Measurements from ENCODE around the gene UVRAG.

The UVRAG gene

DNA sequence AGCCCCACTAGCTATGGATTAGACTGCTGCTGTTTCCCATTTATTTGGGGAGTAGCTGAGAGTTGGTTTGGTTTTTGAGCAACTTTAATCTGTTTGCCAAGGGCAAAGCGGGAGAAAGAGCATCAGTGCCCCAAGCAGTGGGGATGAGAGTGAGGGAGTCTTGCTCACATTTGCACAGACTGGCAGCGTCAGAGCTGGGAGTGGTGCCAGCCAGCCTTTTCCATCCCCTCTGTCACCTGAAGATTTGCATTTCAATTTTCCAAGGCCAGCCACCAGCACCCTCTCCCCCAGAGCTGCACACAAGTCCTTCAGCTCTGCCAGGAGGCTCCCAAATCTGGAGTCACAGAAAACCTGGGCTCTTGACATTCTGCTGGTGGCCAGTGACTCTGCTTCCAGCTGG lies 21.0 kb upstream of the UVRAG start:
- Mint-ChIP-seq H3K36me3 (ENCODE audit: low read depth) (no peaks in the 10 kb centered on the region), H3K4me3 (no peak overlapping the region), H3K27me3 (no peaks in the 10 kb centered on the region), H3K27ac (no peak overlapping the region), H3K4me1 (ENCODE audit: low read depth) (no peaks in the 10 kb centered on the region), H3K9me3 (no peaks in the 10 kb centered on the region)

DNA sequence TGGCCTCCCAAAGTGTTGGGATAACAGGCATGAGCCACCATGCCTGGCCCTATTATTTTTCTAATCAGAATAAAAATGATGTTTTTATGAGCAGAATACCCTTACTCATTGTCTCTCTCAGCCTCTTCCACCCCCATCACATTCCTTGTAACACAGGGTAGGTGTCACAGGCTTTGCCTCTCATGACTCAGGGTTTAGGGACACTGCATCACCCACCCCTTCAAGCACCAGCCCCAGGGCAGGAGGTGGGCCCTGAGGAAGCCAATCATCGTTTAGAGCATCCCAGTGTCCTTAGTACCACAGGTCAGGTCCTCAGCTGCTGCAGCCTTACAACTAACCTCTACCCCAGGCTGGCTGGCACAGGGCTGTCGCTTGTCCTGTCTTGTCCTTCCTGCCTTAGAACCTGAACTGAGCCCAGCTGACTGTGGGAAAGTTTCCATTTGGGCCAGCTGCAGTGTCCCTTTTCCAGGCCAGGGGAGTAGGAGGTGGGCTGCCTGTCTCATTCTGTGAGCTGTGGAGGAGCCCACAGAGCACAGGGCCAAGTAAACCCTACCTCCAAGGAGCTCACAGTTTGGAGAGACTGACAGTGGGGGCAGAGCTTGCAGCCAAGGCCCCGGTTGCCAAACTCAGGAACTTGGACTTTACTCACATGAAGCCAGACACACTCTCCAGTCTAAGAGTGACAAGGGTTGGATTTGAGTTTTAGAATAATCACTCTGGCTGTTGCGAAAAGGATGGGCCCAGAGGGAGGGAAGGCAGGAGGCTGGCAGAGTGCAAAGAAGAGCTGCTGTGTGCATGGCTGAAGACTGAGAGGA lies 19.5 kb upstream of the UVRAG start:
- Mint-ChIP-seq H3K4me1 (ENCODE audit: low read depth) (no peaks in the 10 kb centered on the region), H3K27ac (no peak overlapping the region), H3K9me3 (no peaks in the 10 kb centered on the region), H3K36me3 (ENCODE audit: low read depth) (no peaks in the 10 kb centered on the region), H3K27me3 (no peaks in the 10 kb centered on the region), H3K4me3 (no peak overlapping the region)

DNA sequence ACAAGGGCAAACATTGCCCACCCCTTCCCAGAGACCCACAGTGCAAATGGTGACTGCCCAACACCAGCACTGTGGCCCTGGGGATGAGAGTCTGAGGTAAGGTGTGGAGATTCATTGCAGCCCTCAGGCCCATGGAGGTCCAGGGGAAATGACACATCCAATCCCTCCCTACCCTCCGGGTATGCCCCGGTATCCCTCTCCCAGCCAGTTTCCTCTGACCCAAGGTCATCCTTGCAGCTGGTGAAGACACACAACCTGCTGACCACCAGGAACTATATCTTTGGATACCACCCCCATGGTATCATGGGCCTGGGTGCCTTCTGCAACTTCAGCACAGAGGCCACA lies 18.9 kb upstream of the UVRAG start:
- H3K9me3 Mint-ChIP-seq: no peaks in the 10 kb centered on the region
- no peaks in the 10 kb centered on the region for H3K27me3 Mint-ChIP-seq
- no peaks in the 10 kb centered on the region for H3K36me3 Mint-ChIP-seq (ENCODE audit: low read depth)
- no peak overlapping the region for H3K27ac Mint-ChIP-seq
- no peak overlapping the region for H3K4me3 Mint-ChIP-seq
- no peaks in the 10 kb centered on the region for H3K4me1 Mint-ChIP-seq (ENCODE audit: low read depth)

DNA sequence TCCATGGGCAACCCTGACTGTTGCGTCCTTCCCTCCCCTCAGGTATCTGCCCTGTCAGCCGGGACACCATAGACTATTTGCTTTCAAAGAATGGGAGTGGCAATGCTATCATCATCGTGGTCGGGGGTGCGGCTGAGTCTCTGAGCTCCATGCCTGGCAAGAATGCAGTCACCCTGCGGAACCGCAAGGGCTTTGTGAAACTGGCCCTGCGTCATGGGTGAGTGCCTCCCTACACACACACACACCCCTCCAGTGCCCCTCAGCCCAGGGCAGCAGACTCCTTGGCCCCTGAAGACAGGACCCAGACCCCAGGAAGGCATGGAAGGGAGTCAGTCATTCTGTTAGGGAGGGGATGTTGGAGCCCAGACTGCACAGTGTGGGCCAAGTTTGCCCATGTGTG lies 17.9 kb upstream of the UVRAG start:
- Mint-ChIP-seq H3K4me3 (no peak overlapping the region), H3K9me3 (no peaks in the 10 kb centered on the region), H3K36me3 (ENCODE audit: low read depth) (no peaks in the 10 kb centered on the region), H3K27me3 (no peaks in the 10 kb centered on the region), H3K4me1 (ENCODE audit: low read depth) (peaks cover 4% of the 10 kb centered on the region), H3K27ac (no peak overlapping the region)

DNA sequence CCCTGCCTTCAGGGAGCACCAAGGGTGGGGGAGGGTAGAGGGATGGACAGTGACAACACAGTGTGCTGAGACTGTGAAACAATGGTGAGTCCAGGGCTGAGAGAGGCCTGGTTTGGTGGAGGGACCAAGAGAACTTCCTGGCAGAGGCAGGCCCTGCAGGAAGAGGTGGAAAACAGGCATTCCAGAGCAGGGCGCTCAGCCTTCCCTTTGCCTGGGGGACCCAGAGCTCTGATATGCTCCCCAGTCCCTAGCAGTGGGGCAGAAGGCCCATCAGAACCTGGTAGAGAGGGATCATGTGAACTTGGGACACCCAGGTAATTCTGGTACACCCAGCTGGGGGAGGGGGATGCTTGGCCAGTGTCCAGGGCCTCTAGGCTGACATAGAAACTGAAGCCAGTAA lies 17.2 kb upstream of the UVRAG start:
- Mint-ChIP-seq H3K27ac (no peak overlapping the region), H3K27me3 (no peaks in the 10 kb centered on the region), H3K4me1 (ENCODE audit: low read depth) (peaks cover 4% of the 10 kb centered on the region), H3K9me3 (no peaks in the 10 kb centered on the region), H3K36me3 (ENCODE audit: low read depth) (no peaks in the 10 kb centered on the region), H3K4me3 (no peak overlapping the region)

DNA sequence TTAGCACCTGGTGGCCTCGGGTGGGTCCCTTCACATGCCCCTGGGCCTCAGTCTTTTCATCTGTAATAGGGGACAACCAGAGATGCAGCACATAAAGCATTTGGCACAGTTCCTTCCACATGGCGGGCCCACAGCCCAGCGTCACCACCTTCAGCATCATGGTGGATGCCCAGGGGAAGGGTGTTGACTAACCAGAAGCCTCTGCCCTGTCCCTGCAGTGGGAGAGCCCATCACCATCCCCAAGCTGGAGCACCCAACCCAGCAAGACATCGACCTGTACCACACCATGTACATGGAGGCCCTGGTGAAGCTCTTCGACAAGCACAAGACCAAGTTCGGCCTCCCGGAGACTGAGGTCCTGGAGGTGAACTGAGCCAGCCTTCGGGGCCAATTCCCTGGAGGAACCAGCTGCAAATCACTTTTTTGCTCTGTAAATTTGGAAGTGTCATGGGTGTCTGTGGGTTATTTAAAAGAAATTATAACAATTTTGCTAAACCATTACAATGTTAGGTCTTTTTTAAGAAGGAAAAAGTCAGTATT lies 14.8 kb upstream of the UVRAG start:
- Mint-ChIP-seq H3K36me3 (ENCODE audit: low read depth) (no peaks in the 10 kb centered on the region), H3K4me1 (ENCODE audit: low read depth) (peaks cover 4% of the 10 kb centered on the region), H3K4me3 (no peak overlapping the region), H3K27me3 (no peaks in the 10 kb centered on the region), H3K9me3 (no peaks in the 10 kb centered on the region), H3K27ac (no peak overlapping the region)

DNA sequence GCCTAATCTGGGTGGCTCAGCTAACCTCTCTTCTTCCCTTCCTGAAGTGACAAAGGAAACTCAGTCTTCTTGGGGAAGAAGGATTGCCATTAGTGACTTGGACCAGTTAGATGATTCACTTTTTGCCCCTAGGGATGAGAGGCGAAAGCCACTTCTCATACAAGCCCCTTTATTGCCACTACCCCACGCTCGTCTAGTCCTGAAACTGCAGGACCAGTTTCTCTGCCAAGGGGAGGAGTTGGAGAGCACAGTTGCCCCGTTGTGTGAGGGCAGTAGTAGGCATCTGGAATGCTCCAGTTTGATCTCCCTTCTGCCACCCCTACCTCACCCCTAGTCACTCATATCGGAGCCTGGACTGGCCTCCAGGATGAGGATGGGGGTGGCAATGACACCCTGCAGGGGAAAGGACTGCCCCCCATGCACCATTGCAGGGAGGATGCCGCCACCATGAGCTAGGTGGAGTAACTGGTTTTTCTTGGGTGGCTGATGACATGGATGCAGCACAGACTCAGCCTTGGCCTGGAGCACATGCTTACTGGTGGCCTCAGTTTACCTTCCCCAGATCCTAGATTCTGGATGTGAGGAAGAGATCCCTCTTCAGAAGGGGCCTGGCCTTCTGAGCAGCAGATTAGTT lies 14.2 kb upstream of the UVRAG start:
- Mint-ChIP-seq H3K9me3 (no peaks in the 10 kb centered on the region), H3K27ac (no peak overlapping the region), H3K4me1 (ENCODE audit: low read depth) (peaks cover 4% of the 10 kb centered on the region), H3K4me3 (no peak overlapping the region), H3K27me3 (no peaks in the 10 kb centered on the region), H3K36me3 (ENCODE audit: low read depth) (no peaks in the 10 kb centered on the region)

DNA sequence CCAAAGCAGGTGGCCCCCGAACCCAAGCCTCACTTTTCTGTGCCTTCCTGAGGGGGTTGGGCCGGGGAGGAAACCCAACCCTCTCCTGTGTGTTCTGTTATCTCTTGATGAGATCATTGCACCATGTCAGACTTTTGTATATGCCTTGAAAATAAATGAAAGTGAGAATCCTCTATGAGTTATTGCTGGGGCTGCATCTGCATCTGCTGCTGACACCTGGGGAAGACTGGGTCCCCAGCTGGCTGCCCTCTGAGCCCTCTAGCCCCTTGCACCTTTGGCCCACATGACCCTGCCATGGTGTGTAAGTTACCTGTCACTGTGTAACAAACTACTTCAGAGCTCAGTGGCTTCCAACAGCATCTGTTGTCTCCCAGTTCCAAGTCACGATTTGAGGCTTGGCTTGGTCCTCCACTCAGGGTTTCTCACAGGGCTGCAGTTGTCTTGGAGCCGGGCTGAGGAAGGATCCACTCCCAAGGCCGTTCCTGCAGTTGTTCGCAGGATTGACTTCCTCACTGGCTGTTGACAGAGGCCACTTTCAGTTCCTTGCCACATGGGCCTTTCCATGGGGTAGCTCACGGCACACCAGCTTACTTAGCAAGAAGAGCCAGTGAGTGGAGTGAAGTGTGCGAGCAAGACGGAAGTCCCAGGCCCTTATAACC lies 13.5 kb upstream of the UVRAG start:
- Mint-ChIP-seq H3K36me3 (ENCODE audit: low read depth) (no peaks in the 10 kb centered on the region), H3K27ac (no peak overlapping the region), H3K27me3 (no peaks in the 10 kb centered on the region), H3K4me3 (no peak overlapping the region), H3K4me1 (ENCODE audit: low read depth) (peaks cover 4% of the 10 kb centered on the region), H3K9me3 (no peaks in the 10 kb centered on the region)

DNA sequence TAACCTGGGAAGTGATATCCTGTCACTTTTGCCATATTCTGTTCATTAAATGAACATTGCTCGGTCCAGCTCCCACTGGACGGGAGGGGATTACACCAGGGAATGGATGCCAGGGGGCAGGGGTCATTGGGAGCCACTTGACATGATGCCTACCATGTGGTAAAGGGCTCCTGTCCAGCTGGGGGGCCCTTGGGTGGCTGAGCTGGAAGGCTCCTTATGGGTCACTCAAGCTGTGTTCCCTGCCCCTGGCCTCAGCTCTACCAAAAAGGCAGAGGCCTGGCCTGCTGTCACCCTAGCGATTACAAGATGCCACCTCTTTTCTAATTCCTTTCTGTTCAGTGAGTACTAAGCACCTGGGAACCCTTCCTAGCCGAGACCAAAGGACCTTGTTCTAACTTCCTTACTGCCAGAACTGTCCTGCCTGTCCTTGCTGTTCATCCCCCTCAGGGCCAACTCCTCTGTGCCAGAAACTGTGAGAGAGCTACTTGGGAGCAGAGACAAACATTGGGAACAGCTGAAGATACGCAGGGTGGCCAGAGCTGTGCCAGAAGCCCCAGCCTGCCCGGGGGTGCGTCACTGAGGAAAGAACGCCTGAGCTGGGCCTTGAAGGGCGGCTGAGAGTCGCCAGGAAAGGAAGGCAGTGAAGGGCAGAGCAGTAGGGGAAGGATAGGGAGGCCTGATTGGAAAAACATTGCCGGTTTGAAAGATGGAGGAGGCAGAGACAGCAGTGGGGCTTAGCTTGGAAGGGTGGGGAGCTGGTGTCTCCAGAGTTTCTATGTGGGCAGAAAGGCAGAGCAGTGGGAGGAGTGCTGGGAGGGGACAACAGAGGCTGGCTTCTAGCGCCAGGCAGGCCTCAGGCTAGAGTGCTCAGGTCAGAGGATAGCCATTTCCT lies 12.7 kb upstream of the UVRAG start:
- H3K9me3 Mint-ChIP-seq: no peaks in the 10 kb centered on the region

DNA sequence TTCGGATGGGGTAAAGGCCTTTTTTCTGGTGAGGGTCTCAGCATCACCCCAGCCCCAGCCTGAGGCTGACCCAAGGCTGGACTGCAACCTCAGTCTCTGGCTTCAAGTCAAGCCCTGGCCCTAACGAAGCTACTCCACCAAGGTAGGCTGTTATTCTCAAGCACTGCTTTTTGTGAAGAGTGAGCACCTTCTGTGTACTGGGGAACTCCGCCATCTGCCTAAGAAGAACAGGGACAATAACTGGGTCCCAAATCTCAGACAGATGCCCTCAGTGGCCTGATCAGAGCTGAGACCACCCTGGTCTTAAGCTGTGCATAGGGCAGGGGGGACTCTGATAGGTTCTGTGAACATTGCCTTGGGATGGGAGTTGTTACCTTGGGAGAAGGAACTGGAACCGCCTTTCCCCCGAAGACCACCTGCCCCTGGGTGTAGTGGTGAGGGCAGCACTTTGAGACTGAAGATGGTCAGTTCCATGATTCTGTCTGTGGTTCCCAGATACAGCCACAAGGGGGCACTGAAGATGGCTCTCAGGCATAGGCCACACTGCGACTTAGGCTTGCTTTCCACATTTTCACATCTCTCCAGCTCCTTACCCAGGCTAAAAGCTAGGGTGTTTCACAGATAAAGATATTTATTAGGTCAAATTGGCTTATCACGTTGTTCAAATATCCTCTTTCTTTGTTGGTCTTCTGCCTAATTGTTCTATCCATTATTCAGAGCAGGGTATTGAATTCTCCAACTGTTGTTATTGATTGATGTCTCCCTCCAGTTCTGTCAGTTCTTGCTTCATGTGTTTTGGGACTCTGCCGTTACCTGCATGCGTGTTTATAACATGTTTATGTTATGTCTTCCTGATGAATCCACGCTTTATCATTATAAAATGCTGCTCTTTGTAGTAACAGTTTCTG lies 11.8 kb upstream of the UVRAG start:
- Mint-ChIP-seq H3K36me3 (ENCODE audit: low read depth) (no peaks in the 10 kb centered on the region), H3K27me3 (peaks cover 5% of the 10 kb centered on the region), H3K9me3 (no peaks in the 10 kb centered on the region), H3K4me1 (ENCODE audit: low read depth) (peaks cover 4% of the 10 kb centered on the region), H3K4me3 (no peak overlapping the region), H3K27ac (no peak overlapping the region)

More for the DNA sequence above, 12.7 kb upstream of the UVRAG start:
- Mint-ChIP-seq H3K4me1 (ENCODE audit: low read depth) (peaks cover 4% of the 10 kb centered on the region), H3K4me3 (no peak overlapping the region), H3K27me3 (peaks cover 2% of the 10 kb centered on the region), H3K36me3 (ENCODE audit: low read depth) (no peaks in the 10 kb centered on the region), H3K27ac (no peak overlapping the region)

DNA sequence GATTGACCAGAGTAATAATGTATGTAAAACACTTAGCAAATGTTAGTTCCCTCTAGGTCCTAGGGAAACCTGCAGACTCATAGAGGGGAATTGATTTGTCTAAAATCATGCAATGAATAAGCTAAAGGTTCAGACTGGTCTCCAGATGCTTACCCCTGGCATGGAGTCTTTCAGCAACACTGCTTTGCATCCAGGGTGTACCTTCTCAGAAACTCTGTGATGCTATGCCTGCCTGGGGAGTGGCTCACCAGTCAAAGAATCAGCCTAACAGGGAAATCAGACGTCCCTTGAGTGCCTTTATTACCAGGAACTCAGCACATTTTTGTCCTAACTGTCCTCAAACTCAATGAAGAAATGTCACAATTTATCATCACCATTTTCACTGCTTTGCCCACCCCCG lies 5.9 kb upstream of the UVRAG start:
- Mint-ChIP-seq H3K36me3 (ENCODE audit: low read depth) (no peaks in the 10 kb centered on the region), H3K4me1 (ENCODE audit: low read depth) (peaks cover 16% of the 10 kb centered on the region), H3K4me3 (no peak overlapping the region), H3K27me3 (peaks cover 5% of the 10 kb centered on the region), H3K9me3 (no peaks in the 10 kb centered on the region), H3K27ac (no peak overlapping the region)

DNA sequence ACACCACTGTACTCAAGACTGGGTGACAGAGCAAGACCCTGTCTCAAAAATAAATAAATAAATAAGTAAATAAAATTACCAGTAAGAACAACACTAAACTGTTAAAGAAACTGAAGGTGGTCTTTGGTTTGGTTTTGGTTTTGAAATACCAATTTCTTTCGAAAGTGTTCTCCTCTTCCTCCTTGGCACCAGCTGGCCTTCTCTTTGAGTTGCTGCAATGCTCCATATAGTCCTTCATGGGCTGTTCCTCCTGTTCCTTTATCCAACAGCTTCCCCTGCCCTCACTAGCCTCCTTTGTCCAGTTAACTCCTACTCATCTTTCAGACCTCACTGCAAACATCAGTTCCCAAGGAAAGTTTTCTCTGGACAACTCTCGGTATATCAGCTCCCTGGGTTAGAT lies 5.0 kb upstream of the UVRAG start:
- Mint-ChIP-seq H3K4me1 (ENCODE audit: low read depth) (peaks cover 22% of the 10 kb centered on the region), H3K27ac (no peak overlapping the region), H3K27me3 (peaks cover 5% of the 10 kb centered on the region), H3K36me3 (ENCODE audit: low read depth) (no peaks in the 10 kb centered on the region), H3K4me3 (no peak overlapping the region), H3K9me3 (no peaks in the 10 kb centered on the region)

DNA sequence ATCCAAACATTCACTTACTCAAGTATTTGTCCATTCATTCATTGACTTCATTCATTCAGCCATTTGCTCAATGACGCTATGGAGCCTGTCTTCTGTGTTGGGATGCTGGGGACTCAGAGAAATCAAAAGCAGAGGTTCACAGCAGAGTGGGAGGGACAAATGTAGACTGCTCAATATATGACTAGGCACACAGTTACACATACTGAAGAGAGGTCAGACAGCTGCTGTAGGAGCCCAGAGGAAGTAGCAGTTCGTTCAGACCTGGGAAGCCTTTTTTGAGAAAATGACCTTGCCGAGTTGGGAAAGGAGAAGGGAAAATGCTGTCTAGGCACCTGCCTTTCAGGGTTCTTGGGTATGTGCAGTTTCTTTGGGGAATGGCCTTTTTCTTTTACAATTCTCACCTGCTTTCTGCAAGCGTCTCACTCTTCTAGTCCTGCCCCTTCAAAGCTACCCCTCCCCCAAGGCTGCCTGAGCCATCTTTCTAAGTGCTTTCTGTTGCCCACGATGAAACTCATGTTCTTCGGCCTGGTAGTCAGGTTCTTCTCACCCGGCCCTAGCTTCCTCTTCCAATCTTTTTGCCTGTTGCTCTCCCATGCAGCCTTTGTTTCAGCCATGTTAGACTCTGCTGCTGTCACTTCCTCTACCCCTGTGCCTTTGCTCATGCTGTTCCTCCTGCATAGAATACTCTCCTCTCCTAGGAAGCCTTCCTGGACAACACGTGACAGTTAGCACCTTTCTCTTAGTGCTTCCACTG lies 4.2 kb upstream of the UVRAG start:
- peaks cover 22% of the 10 kb centered on the region for H3K4me1 Mint-ChIP-seq (ENCODE audit: low read depth)
- no peak overlapping the region for H3K4me3 Mint-ChIP-seq
- peaks cover 5% of the 10 kb centered on the region for H3K27me3 Mint-ChIP-seq
- no peaks in the 10 kb centered on the region for H3K9me3 Mint-ChIP-seq
- no peaks in the 10 kb centered on the region for H3K36me3 Mint-ChIP-seq (ENCODE audit: low read depth)
- H3K27ac Mint-ChIP-seq: no peak overlapping the region
